Measurements from ENCODE around the gene PFKFB3.
"Not testable (repeated sequence)": the region's sequence is repeated elsewhere in the genome, so short reads cannot be mapped to it uniquely, and the experiment has no call there.

PFKFB3 gene

GRCh38 chr10:6202684-6203330 lies at the start of gene PFKFB3:
Gene PFKFB3, plus strand, starts transcription at chr10:6202932. Its CDS starts 329 bp downstream, at chr10:6203261.
- peak; percentile 89 for DNase-seq

- no peak for DNase-seq
Measured at GRCh38 chr10:6153845-6154244, 48.9 kb upstream of the PFKFB3 start.

GRCh38 chr10:6154566-6154965 lies 48.2 kb upstream of the PFKFB3 start:
- no peak for DNase-seq

- DNase-seq, result no peak
Measured at GRCh38 chr10:6158276-6158675, 44.5 kb upstream of the PFKFB3 start.

GRCh38 chr10:6161921-6162320 lies 40.8 kb upstream of the PFKFB3 start:
- no peak for DNase-seq

GRCh38 chr10:6162589-6163356 lies 40.0 kb upstream of the PFKFB3 start:
- DNase-seq, result no peak

GRCh38 chr10:6163364-6164270 lies 39.1 kb upstream of the PFKFB3 start:
- peak; percentile 85 for DNase-seq

- DNase-seq, result no peak
Measured at GRCh38 chr10:6164271-6165095, 38.2 kb upstream of the PFKFB3 start.

- DNase-seq, result no peak
Measured at GRCh38 chr10:6165221-6165725, 37.5 kb upstream of the PFKFB3 start.

- DNase-seq, result not testable (repeated sequence)
Measured at GRCh38 chr10:6165933-6166332, 36.8 kb upstream of the PFKFB3 start.

- DNase-seq, result no peak
Measured at GRCh38 chr10:6167456-6167855, 35.3 kb upstream of the PFKFB3 start.

GRCh38 chr10:6168084-6168483 lies 34.6 kb upstream of the PFKFB3 start:
- DNase-seq, result no peak

GRCh38 chr10:6170638-6171037 lies 32.1 kb upstream of the PFKFB3 start:
- DNase-seq, result no peak

GRCh38 chr10:6171881-6172695 lies 30.6 kb upstream of the PFKFB3 start:
- DNase-seq, result no peak

- DNase-seq, result no peak
Measured at GRCh38 chr10:6173203-6173602, 29.5 kb upstream of the PFKFB3 start.

- DNase-seq, result no peak
Measured at GRCh38 chr10:6174201-6174874, 28.4 kb upstream of the PFKFB3 start.

GRCh38 chr10:6175329-6176055 lies 27.2 kb upstream of the PFKFB3 start:
- DNase-seq, result no peak

GRCh38 chr10:6176691-6177231 lies 26.0 kb upstream of the PFKFB3 start:
- no peak for DNase-seq

- no peak for DNase-seq
Measured at GRCh38 chr10:6177880-6178281, 24.9 kb upstream of the PFKFB3 start.

- no peak for DNase-seq
Measured at GRCh38 chr10:6178581-6178980, 24.2 kb upstream of the PFKFB3 start.

All from NCI-H1436 (cell line).